Neural progenitor cell (in vitro differentiated cells): ENCODE data around the gene CCDC178.

Experiments
- CTCF ChIP-seq: fragments of 200-600 bp; sonication (generic); IDR thresholded peaks from 2 replicates; pipeline ENCODE4 v1.5.1; 2017; ENCODE audit warnings: antibody characterized with exemption, mild to moderate bottlenecking
- EZH2 ChIP-seq: fragments of 200-600 bp; sonication (generic); IDR thresholded peaks from 2 replicates; pipeline ENCODE4 v1.6.1; 2017; ENCODE audit warnings: antibody characterized with exemption, mild to moderate bottlenecking, moderate library complexity

- no peak for TF ChIP-seq EZH2
- no peak for TF ChIP-seq CTCF
Observed at GRCh38 chr18:33350256-33350655, 90.3 kb downstream of the CCDC178 start.
